Measurements from ENCODE around the gene KCTD8. TPM values are rescaled to one million over a fixed set of nuclear protein-coding genes. Genes with fewer than 3 reads are reported as not detected.
"Not testable (repeated sequence)": the region's sequence is repeated elsewhere in the genome, so short reads cannot be mapped to it uniquely, and the experiment has no call there.

KCTD8 gene
- total RNA-seq, 1 donor from 2014 or later = not detected

DNA sequence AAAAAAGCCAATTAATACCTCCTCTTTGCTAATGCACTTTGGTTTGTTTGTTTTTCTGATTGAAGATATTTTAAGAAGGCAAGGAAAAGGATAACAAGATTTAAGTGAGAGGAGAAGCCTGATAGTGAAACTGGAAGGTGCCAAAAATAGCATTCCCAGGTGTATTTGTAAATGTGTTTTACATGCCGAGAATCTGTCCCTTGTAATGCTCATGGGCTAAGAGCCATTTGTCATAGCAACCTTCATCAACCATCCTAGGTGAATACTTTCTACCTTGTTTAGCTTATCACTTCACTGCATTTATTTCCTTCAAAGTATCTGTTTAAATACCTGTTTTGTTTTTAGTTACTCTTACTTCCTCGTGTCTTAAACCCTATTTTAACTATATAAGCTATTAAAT, 127.8 kb downstream of the KCTD8 start:
- no peak for ATAC-seq

- ATAC-seq = no peak
These were observed 129.5 kb downstream of the KCTD8 start for GRCh38 chr4:44319129-44319528.

GRCh38 chr4:44313702-44314101, 134.9 kb downstream of the KCTD8 start:
- ATAC-seq = no peak

DNA sequence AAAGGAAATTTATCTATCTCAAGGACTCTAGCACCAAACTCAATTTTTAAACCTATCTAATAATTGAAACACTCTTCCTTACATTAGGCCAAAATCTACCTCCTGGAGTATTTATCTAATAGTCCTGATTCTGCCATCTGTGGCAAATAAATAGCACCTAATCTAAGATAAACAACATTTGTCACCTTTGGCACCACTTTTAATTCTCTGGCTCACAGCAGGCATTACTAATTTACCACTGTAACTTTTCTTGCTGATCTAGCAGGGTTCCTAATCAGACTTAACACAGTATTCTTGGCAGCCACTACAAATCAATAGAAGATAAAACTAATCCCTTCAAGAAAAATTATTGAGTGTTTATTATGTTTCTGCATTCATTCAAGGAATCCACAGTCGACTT, 161.1 kb downstream of the KCTD8 start:
- no peak for ATAC-seq

DNA sequence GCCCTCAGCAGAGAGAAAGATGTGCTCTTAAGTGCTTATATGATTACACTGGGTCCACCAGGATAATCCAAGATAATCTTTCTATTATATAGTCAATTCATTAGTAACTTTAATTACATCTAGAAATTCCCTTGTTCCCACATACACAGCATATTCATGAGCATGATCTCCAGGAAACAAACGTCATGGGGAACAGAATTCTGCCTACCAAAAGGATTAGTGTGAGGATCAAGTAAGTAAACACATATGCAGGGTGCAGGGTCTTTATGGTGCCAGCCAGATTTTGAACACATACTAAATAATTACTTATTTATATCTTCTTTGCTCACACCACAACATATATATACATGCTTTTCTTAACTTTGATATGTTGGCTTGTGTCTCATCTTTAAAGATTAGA, 169.1 kb downstream of the KCTD8 start:
- no peak for ATAC-seq

- no peak for ATAC-seq
These were observed 169.5 kb downstream of the KCTD8 start for GRCh38 chr4:44279066-44279465.

DNA sequence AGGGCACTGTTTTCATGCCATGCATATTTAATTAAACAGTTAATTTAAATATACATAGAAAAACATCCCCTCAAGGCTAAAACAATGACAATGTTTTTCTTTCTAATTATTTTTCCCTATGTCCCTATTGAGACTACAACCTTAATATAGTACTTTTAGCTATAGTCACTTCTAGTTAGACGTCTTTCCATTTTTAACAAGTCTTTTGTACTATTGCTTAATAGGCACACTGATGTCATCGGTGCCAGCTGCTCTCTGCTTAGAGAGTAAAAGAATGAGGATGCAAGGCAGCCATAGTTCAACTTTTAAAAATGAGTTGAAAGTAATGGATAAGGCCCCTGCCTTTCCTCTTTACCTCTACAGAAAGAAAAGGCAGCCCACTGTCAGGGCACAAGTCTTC, 191.1 kb downstream of the KCTD8 start:
- no peak for ATAC-seq

- ATAC-seq = no peak
These were observed 192.2 kb downstream of the KCTD8 start for GRCh38 chr4:44256414-44256813.

GRCh38 chr4:44237643-44238042, 211.0 kb downstream of the KCTD8 start:
- ATAC-seq = no peak

DNA sequence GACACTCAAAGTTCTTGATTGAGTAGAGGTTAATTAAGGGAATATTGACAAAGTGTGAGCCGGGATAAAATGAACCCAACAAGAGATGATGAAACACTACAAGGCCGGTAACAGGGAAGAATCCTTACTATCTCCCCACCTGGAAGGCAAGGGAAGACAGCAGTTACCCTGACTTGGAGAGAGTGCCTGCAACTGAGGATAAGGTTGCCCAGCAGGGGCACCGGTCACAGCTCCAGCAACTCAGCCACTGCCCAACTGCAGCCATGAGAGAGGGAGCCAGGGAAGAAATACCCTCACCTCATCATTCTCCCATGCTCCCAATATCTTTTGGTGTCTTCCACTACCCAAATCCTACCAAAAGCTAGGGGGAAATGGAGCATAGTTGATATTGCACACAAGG, 212.7 kb downstream of the KCTD8 start:
- ATAC-seq = no peak

DNA sequence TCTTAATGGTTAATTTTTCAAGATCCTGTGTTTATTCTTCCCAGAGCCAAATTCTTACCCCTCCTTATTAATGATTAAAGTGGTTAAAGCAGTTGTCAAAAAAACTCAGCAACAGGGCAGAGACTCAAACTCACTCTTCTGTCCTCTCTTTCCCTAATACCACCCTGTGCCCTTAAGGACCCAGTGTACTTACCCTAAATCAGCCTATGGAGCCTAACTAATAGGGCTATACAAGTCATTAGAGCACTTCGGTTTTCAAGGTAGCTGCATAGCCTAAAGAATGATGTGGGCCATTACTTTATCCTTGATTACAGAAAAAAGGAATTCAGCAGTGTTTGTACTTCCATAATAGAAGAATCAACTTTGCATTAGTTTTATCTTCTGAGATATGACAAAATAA, 216.3 kb downstream of the KCTD8 start:
- ATAC-seq = no peak

DNA sequence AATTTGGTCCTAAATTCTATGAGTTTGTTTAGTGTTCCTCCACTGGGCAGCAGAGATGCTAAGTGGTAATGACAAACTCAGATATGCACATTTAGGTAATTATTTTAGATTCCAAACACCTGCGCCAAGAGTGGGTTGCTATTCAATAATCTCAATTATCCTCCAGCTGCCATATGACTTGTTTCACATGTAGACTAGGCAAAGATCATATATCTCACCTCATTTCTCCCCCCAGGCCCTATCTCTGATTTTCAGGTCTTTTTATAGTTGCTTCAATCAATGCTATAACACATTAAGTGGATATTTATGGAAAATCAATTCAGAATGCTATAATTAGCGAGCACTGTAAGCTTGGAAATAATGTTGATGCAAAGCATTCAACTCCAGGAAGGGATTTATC, 217.6 kb downstream of the KCTD8 start:
- no peak for ATAC-seq

DNA sequence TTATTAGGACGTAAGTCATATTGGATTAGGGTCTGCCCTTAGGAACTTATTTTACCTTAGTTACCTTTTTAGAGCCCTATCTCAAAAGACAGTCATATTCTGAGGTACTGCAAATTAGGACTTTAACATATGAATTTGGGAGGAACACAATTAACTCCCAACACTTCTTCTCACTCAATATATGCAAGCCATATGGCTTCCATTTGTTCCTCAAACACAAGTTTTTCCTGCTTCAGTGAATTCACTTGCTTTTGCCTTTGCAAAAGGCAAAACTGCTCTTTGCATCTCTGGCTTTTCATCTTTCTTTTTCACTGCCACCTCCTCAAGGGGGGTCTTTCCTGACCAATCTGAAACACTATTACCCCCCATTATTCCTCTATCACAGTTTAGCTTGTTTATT, 220.3 kb downstream of the KCTD8 start:
- ATAC-seq = no peak

GRCh38 chr4:44221407-44221806, 227.2 kb downstream of the KCTD8 start:
- no peak for ATAC-seq

DNA sequence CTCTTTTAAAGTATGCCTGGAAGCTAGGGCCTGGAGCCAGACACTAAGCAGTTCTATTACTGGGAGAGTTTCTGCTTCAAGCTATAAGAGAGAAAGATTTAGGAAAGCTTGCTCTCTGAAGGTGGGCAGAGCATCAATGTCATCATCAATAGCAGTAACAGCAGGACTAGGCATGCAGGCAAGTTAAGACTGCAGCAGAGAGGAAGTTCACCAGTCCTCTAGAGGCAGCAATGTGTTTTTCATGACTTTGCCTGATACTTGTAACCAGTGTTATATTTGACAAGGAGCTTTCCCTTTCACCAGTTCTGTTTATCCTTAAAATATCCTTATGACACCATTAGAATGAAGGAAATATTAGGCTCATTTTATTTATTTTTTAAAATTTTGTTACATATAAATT, 237.9 kb downstream of the KCTD8 start:
- no peak for ATAC-seq

GRCh38 chr4:44196796-44197195, 251.8 kb downstream of the KCTD8 start:
- no peak for ATAC-seq

DNA sequence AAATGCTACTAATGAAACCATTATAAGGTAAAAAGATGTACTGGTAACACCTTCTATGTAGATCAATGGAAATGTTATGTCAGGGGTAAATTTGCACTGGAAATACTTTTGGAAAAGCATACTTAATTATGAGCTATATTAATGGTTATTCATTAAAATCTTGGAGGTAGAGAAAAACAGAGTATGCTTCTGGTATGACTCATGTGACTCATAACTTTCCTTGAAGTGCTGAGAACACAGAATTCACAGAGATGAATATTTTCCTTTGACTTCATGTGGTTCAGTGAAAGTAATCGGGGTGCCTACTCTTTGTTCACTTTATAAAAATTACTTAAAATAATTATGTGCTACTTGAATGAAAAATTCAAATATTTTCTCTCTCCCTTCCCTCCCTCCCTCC, 254.2 kb downstream of the KCTD8 start:
- ATAC-seq = no peak

GRCh38 chr4:44186850-44187246, 261.8 kb downstream of the KCTD8 start:
- ATAC-seq = no peak

DNA sequence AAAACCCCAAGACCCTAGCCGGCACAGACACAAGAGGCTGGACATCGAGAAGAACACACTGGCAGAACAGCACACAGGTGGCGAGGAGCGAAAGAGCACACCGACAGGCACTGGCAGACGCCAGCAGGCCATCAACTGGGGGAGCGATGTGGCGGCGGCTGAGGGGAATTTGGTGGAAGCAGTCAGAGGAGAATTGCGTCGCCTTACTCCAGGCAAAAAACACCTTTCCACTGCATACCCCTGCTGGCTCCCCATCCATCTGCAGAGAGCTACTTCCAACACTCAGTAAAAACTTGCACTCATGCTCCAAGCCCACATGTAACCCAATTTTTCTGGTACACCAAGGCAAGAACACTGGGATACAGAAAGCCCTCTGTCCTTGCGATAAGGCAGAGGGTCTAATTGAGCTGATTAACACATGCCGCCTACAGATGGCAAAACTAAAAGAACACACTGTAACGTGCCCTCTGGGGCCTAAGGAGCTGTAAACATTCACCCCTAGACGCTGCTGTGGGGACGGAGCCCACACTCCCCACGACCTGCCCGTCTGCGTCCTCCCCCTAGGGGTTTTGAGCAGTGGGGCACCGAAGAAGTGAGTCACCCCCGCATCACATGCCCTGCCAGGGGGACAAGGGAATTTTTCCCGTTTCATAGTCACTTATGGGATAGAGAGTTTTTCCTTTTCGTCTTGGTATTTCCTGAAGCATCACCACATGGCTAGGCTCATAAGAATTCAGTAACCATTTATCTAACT, 262.3 kb downstream of the KCTD8 start:
- no peak for ATAC-seq

GRCh38 chr4:44181491-44182349, 266.9 kb downstream of the KCTD8 start:
- ATAC-seq = not testable (repeated sequence)

- not testable (repeated sequence) for ATAC-seq
These were observed 280.8 kb downstream of the KCTD8 start for GRCh38 chr4:44167766-44168165.

DNA sequence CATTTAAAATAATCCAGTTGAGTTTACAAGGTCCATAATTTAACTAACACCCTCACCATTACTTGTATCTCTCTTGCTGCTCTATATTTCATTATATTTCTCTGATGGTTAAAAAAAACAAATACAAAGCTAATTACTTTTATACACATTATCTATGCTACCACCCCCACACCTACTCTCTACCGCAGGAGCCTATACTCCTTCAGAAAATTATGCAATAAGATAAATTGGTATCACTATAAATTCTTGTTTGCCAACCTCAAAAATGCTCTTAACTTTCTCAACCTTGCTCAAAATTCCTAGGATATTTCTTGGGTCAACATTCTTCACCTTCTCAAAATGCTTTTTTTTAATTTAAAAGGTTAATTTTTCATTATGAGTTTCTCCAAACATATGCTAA, 282.7 kb downstream of the KCTD8 start:
- no peak for ATAC-seq

GRCh38 chr4:44162538-44163270, 285.9 kb downstream of the KCTD8 start:
- no peak for ATAC-seq
